ENCODE data around the gene MIGA2. TPM values are rescaled to one million over a fixed set of nuclear protein-coding genes. Genes with fewer than 3 reads are reported as not detected.
A peak's percentile ranks its signal among the peaks of the same experiment; 100 is the strongest.

The MIGA2 gene
- total and polyA plus RNA-seq, 9 of the 15 experiments (the other 6 are each of a cell fraction or from before 2014, with no cell fraction given) = 0.15 to 54.1 (median 18.0) TPM

DNA sequence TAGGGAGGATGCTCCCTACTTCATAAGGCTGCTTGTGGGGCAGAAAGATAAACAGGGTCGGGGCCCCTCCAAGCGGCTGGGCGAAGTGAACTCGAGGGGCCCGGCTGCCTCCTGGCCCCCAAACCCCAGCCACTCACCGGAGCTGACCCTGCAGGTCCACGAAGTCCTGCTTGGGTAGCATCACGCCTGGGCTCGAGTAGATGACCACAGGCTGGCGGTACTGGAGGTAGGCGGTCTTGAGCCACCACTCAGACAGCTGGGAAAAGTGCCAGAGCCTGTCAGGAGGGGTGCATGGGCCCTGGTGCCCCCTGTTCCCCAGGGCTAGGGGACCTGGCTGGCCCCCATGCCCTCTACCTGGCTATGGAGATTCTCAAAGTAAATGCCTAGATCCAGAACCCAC is 67.6 kb downstream of the MIGA2 start:
- H2AFZ ChIP-seq (ENCODE audit: low read depth, low read length) = no peak overlapping the region
- H3K36me3 ChIP-seq (ENCODE audit: control insufficient read depth, insufficient read depth, low read length) = peaks cover 3% of the 10 kb centered on the region; the same call in 1 of the 3 replicates
- H4K20me1 ChIP-seq (replicated peaks; ENCODE audit: control insufficient read depth, insufficient read depth, low read length) = no peaks in the 10 kb centered on the region
- intact Hi-C loops (cut with micrococcal nuclease) (no loop called here), in situ Hi-C loops (cut with MboI) (no loop called here)
- no peaks in the 10 kb centered on the region for H3K9me3 ChIP-seq (replicated peaks; ENCODE audit: control insufficient read depth, insufficient read depth, low read depth, low read length)
- ChIA-PET POLR2A (interaction anchor here (1.0 kb wide), 1 partner anchor 8 kb away, joined by 3 read pairs; no protein-coding TSS in a partner anchor), CTCF (ENCODE audit: low intra/inter-chr PET ratio) (no interaction called here)
- no peak for DNase-seq (ENCODE audit: extremely low read depth in 1 of 4, low spot score in 3 of 4)
- no peak for TF ChIP-seq ARID2 (IDR thresholded peaks at IDR 0.05)
- TF ChIP-seq, protein P1, sequence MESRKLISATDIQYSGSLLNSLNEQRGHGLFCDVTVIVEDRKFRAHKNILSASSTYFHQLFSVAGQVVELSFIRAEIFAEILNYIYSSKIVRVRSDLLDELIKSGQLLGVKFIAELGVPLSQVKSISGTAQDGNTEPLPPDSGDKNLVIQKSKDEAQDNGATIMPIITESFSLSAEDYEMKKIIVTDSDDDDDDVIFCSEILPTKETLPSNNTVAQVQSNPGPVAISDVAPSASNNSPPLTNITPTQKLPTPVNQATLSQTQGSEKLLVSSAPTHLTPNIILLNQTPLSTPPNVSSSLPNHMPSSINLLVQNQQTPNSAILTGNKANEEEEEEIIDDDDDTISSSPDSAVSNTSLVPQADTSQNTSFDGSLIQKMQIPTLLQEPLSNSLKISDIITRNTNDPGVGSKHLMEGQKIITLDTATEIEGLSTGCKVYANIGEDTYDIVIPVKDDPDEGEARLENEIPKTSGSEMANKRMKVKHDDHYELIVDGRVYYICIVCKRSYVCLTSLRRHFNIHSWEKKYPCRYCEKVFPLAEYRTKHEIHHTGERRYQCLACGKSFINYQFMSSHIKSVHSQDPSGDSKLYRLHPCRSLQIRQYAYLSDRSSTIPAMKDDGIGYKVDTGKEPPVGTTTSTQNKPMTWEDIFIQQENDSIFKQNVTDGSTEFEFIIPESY (CRISPR knock-in tag; IDR thresholded peaks at IDR 0.05) = peak; percentile 60; the same call in 1 of the 2 replicates
- FAIRE-seq = no peak
- H3K9me1 ChIP-seq (ENCODE audit: control insufficient read depth, insufficient read depth, low read length) = peaks cover 3% of the 10 kb centered on the region
- H3K27ac ChIP-seq (ENCODE audit: extremely low read depth, low read depth, low read length) = no peak overlapping the region
- no peaks in the 10 kb centered on the region for H3K27me3 ChIP-seq (ENCODE audit: control insufficient read depth in 2 of 2, insufficient read depth in 2 of 2, low read length in 2 of 2)
- H3K4me1 ChIP-seq (replicated peaks in 1 of 2; ENCODE audit: control insufficient read depth in 2 of 2, insufficient read depth in 2 of 2, low read length in 2 of 2) = peaks cover 14 to 42% of the 10 kb centered on the region in 2 experiments
- H3K9ac ChIP-seq (ENCODE audit: insufficient read depth in 1 of 2, low read depth in 2 of 2, low read length in 2 of 2) = peak overlapping the region in 1 of 2 experiments; percentile 20; a peak in 1 of 4 replicates
- H3K79me2 ChIP-seq (ENCODE audit: control insufficient read depth, insufficient read depth, low read length) = no peaks in the 10 kb centered on the region
- H3K4me2 ChIP-seq (ENCODE audit: insufficient read depth, low read length) = no peak overlapping the region
- no peak overlapping the region for H3K4me3 ChIP-seq
- BruUV-seq (replicated peaks) = no TSS peak
- WGBS (ENCODE audit: insufficient coverage, low coverage, missing lambda C conversion rate) = 63% methylated on average over 10 of the region's 11 CpGs
- no peak for ATAC-seq
